ENCODE results near the gene HEXIM2.
"Not testable (repeated sequence)": the region's sequence is repeated elsewhere in the genome, so short reads cannot be mapped to it uniquely, and the experiment has no call there.

HEXIM2 gene

GRCh38 chr17:45161288-45162024, at the start of gene HEXIM2:
TSS of gene HEXIM2 (plus strand) at chr17:45161875. CDS start at chr17:45162794, 919 bp downstream.
- DNase-seq (ENCODE audit: low spot score), result peak; percentile 99

GRCh38 chr17:45112559-45113423, 48.9 kb upstream of the HEXIM2 start:
- no peak for DNase-seq (ENCODE audit: low spot score)

- DNase-seq (ENCODE audit: low spot score), result no peak
Observed at GRCh38 chr17:45113424-45113754, 48.3 kb upstream of the HEXIM2 start.

- DNase-seq (ENCODE audit: low spot score), result no peak
Observed at GRCh38 chr17:45114117-45114932, 47.4 kb upstream of the HEXIM2 start.

- no peak for DNase-seq (ENCODE audit: low spot score)
Observed at GRCh38 chr17:45115015-45115625, 46.6 kb upstream of the HEXIM2 start.

GRCh38 chr17:45115871-45116270, 45.8 kb upstream of the HEXIM2 start:
- DNase-seq (ENCODE audit: low spot score), result no peak

GRCh38 chr17:45116434-45117016, 45.1 kb upstream of the HEXIM2 start:
- no peak for DNase-seq (ENCODE audit: low spot score)

GRCh38 chr17:45117334-45117733, 44.3 kb upstream of the HEXIM2 start:
- no peak for DNase-seq (ENCODE audit: low spot score)

- DNase-seq (ENCODE audit: low spot score), result no peak
Observed at GRCh38 chr17:45117848-45118646, 43.6 kb upstream of the HEXIM2 start.

GRCh38 chr17:45118691-45119090, 43.0 kb upstream of the HEXIM2 start:
- DNase-seq (ENCODE audit: low spot score), result no peak

- no peak for DNase-seq (ENCODE audit: low spot score)
Observed at GRCh38 chr17:45119964-45120363, 41.7 kb upstream of the HEXIM2 start.

- DNase-seq (ENCODE audit: low spot score), result no peak
Observed at GRCh38 chr17:45120558-45120957, 41.1 kb upstream of the HEXIM2 start.

GRCh38 chr17:45121055-45121454, 40.6 kb upstream of the HEXIM2 start:
- DNase-seq (ENCODE audit: low spot score), result no peak

- no peak for DNase-seq (ENCODE audit: low spot score)
Observed at GRCh38 chr17:45123076-45123770, 38.5 kb upstream of the HEXIM2 start.

GRCh38 chr17:45123930-45124796, 37.5 kb upstream of the HEXIM2 start:
- DNase-seq (ENCODE audit: low spot score), result peak; percentile 40

- DNase-seq (ENCODE audit: low spot score), result not testable (repeated sequence)
Observed at GRCh38 chr17:45124797-45125122, 36.9 kb upstream of the HEXIM2 start.

GRCh38 chr17:45125509-45125908, 36.2 kb upstream of the HEXIM2 start:
- no peak for DNase-seq (ENCODE audit: low spot score)

GRCh38 chr17:45127207-45127547, 34.5 kb upstream of the HEXIM2 start:
- DNase-seq (ENCODE audit: low spot score), result no peak

- DNase-seq (ENCODE audit: low spot score), result no peak
Observed at GRCh38 chr17:45127548-45128300, 34.0 kb upstream of the HEXIM2 start.
